GM12891 (cell line): Measurements from ENCODE around the gene NR6A1.

Experiments
- POLR2A ChIP-seq: IDR thresholded peaks from 2 replicates; pipeline ENCODE4 v1.6.1; 2011; ENCODE audit warnings: low read depth, low read length, control low read depth
- POLR2AphosphoS5 ChIP-seq: IDR thresholded peaks from 2 replicates; pipeline ENCODE4 v1.6.1; 2011; ENCODE audit warnings: low read depth, low read length, control low read depth

DNA sequence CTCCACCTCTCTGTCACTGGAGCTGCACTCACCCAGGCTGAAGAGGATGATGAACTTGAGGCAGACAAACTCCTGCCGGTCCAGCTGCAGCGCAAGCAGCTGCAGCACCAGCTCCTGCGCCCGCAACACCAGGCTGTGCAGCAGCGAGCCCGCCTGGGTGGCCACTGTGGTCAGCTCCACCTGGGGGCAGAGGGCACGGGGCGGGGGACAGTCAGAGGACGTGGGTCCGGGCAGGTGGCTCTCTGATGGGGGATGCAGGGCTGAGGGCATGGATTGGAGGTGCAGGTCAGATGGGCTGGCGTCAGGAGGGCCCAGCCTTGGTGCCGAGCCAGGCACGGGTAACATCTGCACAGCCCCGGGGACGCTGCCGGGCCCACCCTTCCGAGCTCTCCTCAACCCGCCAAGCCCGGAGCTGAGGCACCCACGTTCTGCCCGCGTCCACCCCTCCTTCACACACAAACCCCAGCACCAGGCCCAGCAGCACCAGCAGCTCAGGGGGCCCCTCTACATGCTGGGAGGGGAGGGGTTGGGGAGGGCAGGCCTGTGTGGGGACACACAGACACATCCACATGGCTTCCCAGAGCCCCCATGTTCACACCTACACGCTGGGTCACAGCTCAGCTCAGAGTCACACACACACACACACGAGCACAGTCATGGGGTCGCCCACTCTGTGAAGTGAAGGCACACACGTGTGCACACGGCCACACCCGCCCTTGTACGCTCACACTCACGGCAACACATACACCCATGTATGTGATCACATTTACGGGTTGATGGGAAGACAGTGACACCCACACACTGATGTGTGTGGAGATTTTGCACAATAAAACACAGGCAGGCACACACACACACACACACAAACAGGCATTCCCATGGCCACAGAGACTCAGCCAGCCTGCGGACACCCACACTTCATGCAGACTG lies 279.8 kb downstream of the NR6A1 start:
- no peak for TF ChIP-seq POLR2AphosphoS5
- TF ChIP-seq POLR2A, result no peak
